ENCODE measurements around the gene PRKD2. TPM values are rescaled to one million over a fixed set of nuclear protein-coding genes. Genes with fewer than 3 reads are reported as not detected.

The PRKD2 gene
- total RNA-seq, 1 donor from 2014 or later = 14.9 TPM

DNA sequence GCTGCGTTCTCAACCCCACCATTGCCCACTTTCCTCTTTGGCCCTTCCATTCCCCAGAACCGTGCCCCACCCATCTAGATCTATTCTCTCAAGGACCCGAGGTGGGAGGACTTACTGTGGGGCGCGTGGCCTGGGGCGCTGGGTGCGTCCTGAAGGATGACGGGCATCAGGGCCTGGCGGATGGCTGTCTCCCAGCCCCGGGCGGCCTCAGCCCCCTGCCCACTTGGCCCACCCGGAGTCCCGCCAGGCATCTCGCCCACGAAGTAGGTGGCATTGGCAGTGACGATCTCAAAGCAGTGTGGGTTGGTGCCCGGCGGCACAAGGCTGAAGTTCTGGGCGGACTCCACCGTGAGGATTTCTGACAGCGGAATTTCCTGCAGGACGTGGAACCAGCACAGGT lies 23.2 kb downstream of the PRKD2 start:
- DNase-seq (ENCODE audit: low spot score) = no peak
- Histone ChIP-seq H3K9me3 (ENCODE audit: low read depth) (no peaks in the 10 kb centered on the region), H2AFZ (replicated peaks) (no peak overlapping the region), H3K27me3 (no peaks in the 10 kb centered on the region), H3K9ac (no peak overlapping the region), H3F3A (ENCODE audit: low read depth) (peaks cover 16% of the 10 kb centered on the region), H3K79me2 (ENCODE audit: low read depth) (no peaks in the 10 kb centered on the region), H4K20me1 (ENCODE audit: low read depth) (peaks cover 33% of the 10 kb centered on the region), H3K4me2 (no peak overlapping the region), H3K4me1 (no peaks in the 10 kb centered on the region), H3K4me3 (no peak overlapping the region), H3K27ac (no peak overlapping the region), H3K36me3 (peaks cover 11% of the 10 kb centered on the region)
- Mint-ChIP-seq H3K27me3 (ENCODE audit: insufficient read depth, low read depth) (peaks cover 13% of the 10 kb centered on the region), H3K27ac (no peak overlapping the region), H3K4me3 (no peak overlapping the region), H3K9me3 (no peaks in the 10 kb centered on the region), H3K36me3 (peaks cover 40% of the 10 kb centered on the region), H3K4me1 (peaks cover 14% of the 10 kb centered on the region)
- TF ChIP-seq EZH2phosphoT487 (IDR thresholded peaks at IDR 0.05) (no peak), EZH2 (IDR thresholded peaks at IDR 0.05) (no peak)
- TF ChIP-seq, protein P1, sequence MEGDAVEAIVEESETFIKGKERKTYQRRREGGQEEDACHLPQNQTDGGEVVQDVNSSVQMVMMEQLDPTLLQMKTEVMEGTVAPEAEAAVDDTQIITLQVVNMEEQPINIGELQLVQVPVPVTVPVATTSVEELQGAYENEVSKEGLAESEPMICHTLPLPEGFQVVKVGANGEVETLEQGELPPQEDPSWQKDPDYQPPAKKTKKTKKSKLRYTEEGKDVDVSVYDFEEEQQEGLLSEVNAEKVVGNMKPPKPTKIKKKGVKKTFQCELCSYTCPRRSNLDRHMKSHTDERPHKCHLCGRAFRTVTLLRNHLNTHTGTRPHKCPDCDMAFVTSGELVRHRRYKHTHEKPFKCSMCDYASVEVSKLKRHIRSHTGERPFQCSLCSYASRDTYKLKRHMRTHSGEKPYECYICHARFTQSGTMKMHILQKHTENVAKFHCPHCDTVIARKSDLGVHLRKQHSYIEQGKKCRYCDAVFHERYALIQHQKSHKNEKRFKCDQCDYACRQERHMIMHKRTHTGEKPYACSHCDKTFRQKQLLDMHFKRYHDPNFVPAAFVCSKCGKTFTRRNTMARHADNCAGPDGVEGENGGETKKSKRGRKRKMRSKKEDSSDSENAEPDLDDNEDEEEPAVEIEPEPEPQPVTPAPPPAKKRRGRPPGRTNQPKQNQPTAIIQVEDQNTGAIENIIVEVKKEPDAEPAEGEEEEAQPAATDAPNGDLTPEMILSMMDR (IDR thresholded peaks at IDR 0.05) = no peak

DNA sequence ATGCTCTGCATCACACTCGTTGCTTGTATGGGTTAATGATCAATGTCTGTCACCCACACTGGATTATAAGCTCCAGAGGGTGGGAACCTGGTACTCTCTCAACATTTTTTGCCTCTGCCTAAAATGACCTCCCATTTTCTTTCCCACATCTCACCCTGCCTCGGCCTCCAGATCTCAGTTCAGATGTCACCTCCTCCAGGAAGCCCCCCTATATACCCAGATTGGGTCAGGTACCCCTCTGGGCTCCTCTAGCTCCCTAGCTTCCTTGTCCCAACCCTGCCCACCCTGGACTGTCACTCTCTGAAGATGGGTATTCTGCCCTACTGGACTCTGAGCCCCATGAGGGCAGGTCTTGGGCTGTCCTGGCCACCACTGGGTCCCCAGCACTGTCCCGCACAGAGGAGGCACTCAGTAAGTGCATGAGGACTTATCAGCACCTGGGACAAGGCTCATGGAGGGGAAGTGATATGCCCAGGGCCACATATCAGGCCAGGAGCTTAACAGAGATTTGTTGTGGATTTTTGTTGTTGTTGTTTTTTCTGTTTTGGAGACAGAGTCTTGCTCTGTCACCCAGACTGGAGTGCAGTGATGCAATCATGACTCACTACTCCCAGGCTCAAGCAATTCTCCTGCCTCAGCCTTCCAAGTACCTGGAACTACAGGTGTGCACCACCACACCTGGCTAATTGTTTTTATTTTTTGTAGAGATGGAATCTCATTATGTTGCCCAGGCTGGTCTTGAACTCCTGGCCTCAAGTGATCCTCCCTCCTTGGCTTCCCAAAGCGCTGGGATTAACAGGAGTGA lies 23.8 kb downstream of the PRKD2 start:
- peaks cover 13% of the 10 kb centered on the region for H3K4me1 Mint-ChIP-seq
- H3K27me3 Mint-ChIP-seq (ENCODE audit: insufficient read depth, low read depth) = peaks cover 13% of the 10 kb centered on the region
- Histone ChIP-seq H2AFZ (replicated peaks) (no peak overlapping the region), H3K9ac (no peak overlapping the region), H3K4me1 (no peaks in the 10 kb centered on the region), H3K4me3 (no peak overlapping the region), H3K4me2 (no peak overlapping the region), H3K27me3 (no peaks in the 10 kb centered on the region), H3K36me3 (peaks cover 11% of the 10 kb centered on the region), H3K79me2 (ENCODE audit: low read depth) (no peaks in the 10 kb centered on the region), H4K20me1 (ENCODE audit: low read depth) (peaks cover 26% of the 10 kb centered on the region), H3K27ac (no peak overlapping the region), H3K9me3 (ENCODE audit: low read depth) (no peaks in the 10 kb centered on the region), H3F3A (ENCODE audit: low read depth) (peaks cover 10% of the 10 kb centered on the region)
- TF ChIP-seq, protein P1 (IDR thresholded peaks at IDR 0.05) = no peak
- TF ChIP-seq EZH2phosphoT487 (IDR thresholded peaks at IDR 0.05) (no peak), EZH2 (IDR thresholded peaks at IDR 0.05) (no peak)
- no peaks in the 10 kb centered on the region for H3K9me3 Mint-ChIP-seq
- no peak overlapping the region for H3K4me3 Mint-ChIP-seq
- no peak overlapping the region for H3K27ac Mint-ChIP-seq
- DNase-seq (ENCODE audit: low spot score) = no peak
- H3K36me3 Mint-ChIP-seq = peaks cover 40% of the 10 kb centered on the region

DNA sequence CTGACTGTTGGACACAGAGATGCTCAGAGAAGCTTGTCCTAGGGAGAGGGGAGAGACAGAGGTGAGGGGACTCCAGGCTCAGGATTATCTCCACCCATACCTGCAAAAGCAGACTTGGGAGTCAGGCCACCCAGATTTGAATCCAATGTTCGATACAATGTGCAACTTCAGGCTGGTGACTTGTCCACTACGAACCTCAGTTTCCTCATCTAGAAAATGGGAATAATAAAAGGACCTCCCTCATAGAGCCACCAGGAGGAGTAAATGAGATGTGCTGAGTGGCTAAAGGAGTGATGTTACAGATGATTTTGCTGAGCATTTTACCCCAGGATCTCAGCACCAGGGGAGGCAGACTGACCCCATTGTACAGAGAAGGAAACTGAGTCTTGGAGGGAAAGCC lies 25.0 kb downstream of the PRKD2 start:
- Histone ChIP-seq H3K27ac (no peak overlapping the region), H2AFZ (replicated peaks) (no peak overlapping the region), H3K9ac (no peak overlapping the region), H3K9me3 (ENCODE audit: low read depth) (no peaks in the 10 kb centered on the region), H3K36me3 (peaks cover 11% of the 10 kb centered on the region), H4K20me1 (ENCODE audit: low read depth) (peaks cover 18% of the 10 kb centered on the region), H3K27me3 (no peaks in the 10 kb centered on the region), H3F3A (ENCODE audit: low read depth) (peaks cover 3% of the 10 kb centered on the region), H3K4me3 (no peak overlapping the region), H3K4me2 (no peak overlapping the region), H3K4me1 (no peaks in the 10 kb centered on the region), H3K79me2 (ENCODE audit: low read depth) (no peaks in the 10 kb centered on the region)
- Mint-ChIP-seq H3K36me3 (peaks cover 39% of the 10 kb centered on the region), H3K4me1 (peaks cover 3% of the 10 kb centered on the region), H3K27ac (no peak overlapping the region), H3K27me3 (ENCODE audit: insufficient read depth, low read depth) (peaks cover 9% of the 10 kb centered on the region), H3K4me3 (no peak overlapping the region), H3K9me3 (no peaks in the 10 kb centered on the region)
- no peak for DNase-seq (ENCODE audit: low spot score)
- TF ChIP-seq EZH2 (IDR thresholded peaks at IDR 0.05) (no peak), EZH2phosphoT487 (IDR thresholded peaks at IDR 0.05) (no peak)
- TF ChIP-seq, protein P1 (IDR thresholded peaks at IDR 0.05) = no peak
